ENCODE data around the gene PROS1. TPM values are rescaled to one million over a fixed set of nuclear protein-coding genes. Genes with fewer than 3 reads are reported as not detected.

Gene PROS1
- polyA plus RNA-seq, 1 donor from 2014 or later: 2.8 TPM

GRCh38 chr3:94009608-94010007, 35.9 kb upstream of the PROS1 start:
- Histone ChIP-seq H3K4me2 (ENCODE audit: low read length) (no peak overlapping the region), H3K27ac (ENCODE audit: low read length) (no peak overlapping the region), H4K20me1 (ENCODE audit: insufficient read depth) (no peaks in the 10 kb centered on the region), H3K27me3 (ENCODE audit: insufficient read depth, low read depth, low read length) (no peaks in the 10 kb centered on the region), H3K4me3 (ENCODE audit: low read length) (no peak overlapping the region), H3F3A (ENCODE audit: insufficient read depth, low read length, poor library complexity, severe bottlenecking) (no peaks in the 10 kb centered on the region), H2AFZ (ENCODE audit: low read depth, low read length) (no peak overlapping the region), H3K36me3 (ENCODE audit: insufficient read depth, low read length) (no peaks in the 10 kb centered on the region), H3K9me3 (ENCODE audit: low read length) (no peaks in the 10 kb centered on the region), H3K9ac (ENCODE audit: low read length) (no peak overlapping the region), H3K9me2 (ENCODE audit: insufficient read depth, low read length) (no peaks in the 10 kb centered on the region), H3K79me2 (replicated peaks; ENCODE audit: insufficient read depth, low read length) (no peaks in the 10 kb centered on the region)
- TF ChIP-seq SMC3 (conservative IDR thresholded peaks at IDR 0.05; ENCODE audit: poor library complexity) (no peak), MXI1 (conservative IDR thresholded peaks at IDR 0.05; ENCODE audit: poor library complexity, severe bottlenecking) (no peak), REST (IDR thresholded peaks at IDR 0.05; ENCODE audit: borderline replicate concordance) (no peak), RAD21 (conservative IDR thresholded peaks at IDR 0.05) (no peak), CTCF (IDR thresholded peaks at IDR 0.05; ENCODE audit: poor library complexity, severe bottlenecking) (no peak), EZH2 (IDR thresholded peaks at IDR 0.05; ENCODE audit: borderline replicate concordance, insufficient read depth, low read length, poor library complexity, severe bottlenecking) (no peak), TAF1 (IDR thresholded peaks at IDR 0.05; ENCODE audit: low read depth) (no peak), EP300 (conservative IDR thresholded peaks at IDR 0.05; ENCODE audit: poor library complexity, severe bottlenecking) (no peak), POLR2AphosphoS5 (IDR thresholded peaks at IDR 0.05) (no peak)

GRCh38 chr3:94008253-94008652, 34.6 kb upstream of the PROS1 start:
- no peaks in the 10 kb centered on the region for H3K36me3 ChIP-seq (ENCODE audit: insufficient read depth, low read length)
- H3K4me2 ChIP-seq (ENCODE audit: low read length): no peak overlapping the region
- H2AFZ ChIP-seq (ENCODE audit: low read depth, low read length): no peak overlapping the region
- no peak overlapping the region for H3K27ac ChIP-seq (ENCODE audit: low read length)
- no peak overlapping the region for H3K9ac ChIP-seq (ENCODE audit: low read length)
- H3K9me2 ChIP-seq (ENCODE audit: insufficient read depth, low read length): no peaks in the 10 kb centered on the region
- TF ChIP-seq REST (IDR thresholded peaks at IDR 0.05; ENCODE audit: borderline replicate concordance) (no peak), EP300 (conservative IDR thresholded peaks at IDR 0.05; ENCODE audit: poor library complexity, severe bottlenecking) (no peak), RAD21 (conservative IDR thresholded peaks at IDR 0.05) (no peak), POLR2AphosphoS5 (IDR thresholded peaks at IDR 0.05) (no peak), MXI1 (conservative IDR thresholded peaks at IDR 0.05; ENCODE audit: poor library complexity, severe bottlenecking) (no peak), CTCF (IDR thresholded peaks at IDR 0.05; ENCODE audit: poor library complexity, severe bottlenecking) (no peak), SMC3 (conservative IDR thresholded peaks at IDR 0.05; ENCODE audit: poor library complexity) (no peak), EZH2 (IDR thresholded peaks at IDR 0.05; ENCODE audit: borderline replicate concordance, insufficient read depth, low read length, poor library complexity, severe bottlenecking) (no peak), TAF1 (IDR thresholded peaks at IDR 0.05; ENCODE audit: low read depth) (no peak)
- H3F3A ChIP-seq (ENCODE audit: insufficient read depth, low read length, poor library complexity, severe bottlenecking): no peaks in the 10 kb centered on the region
- H4K20me1 ChIP-seq (ENCODE audit: insufficient read depth): no peaks in the 10 kb centered on the region
- H3K27me3 ChIP-seq (ENCODE audit: insufficient read depth, low read depth, low read length): no peaks in the 10 kb centered on the region
- H3K4me3 ChIP-seq (ENCODE audit: low read length): no peak overlapping the region
- no peaks in the 10 kb centered on the region for H3K9me3 ChIP-seq (ENCODE audit: low read length)
- H3K79me2 ChIP-seq (replicated peaks; ENCODE audit: insufficient read depth, low read length): no peaks in the 10 kb centered on the region

Data from neural cell (in vitro differentiated cells).